Hepatic stellate cell (primary cell): ENCODE measurements around the gene KCNMB2.

Experiments
- DNase-seq: peaks from one replicate; pipeline ENCODE4 v3.0.0; 2011; ENCODE audit warnings: low spot score

The KCNMB2 gene

DNA sequence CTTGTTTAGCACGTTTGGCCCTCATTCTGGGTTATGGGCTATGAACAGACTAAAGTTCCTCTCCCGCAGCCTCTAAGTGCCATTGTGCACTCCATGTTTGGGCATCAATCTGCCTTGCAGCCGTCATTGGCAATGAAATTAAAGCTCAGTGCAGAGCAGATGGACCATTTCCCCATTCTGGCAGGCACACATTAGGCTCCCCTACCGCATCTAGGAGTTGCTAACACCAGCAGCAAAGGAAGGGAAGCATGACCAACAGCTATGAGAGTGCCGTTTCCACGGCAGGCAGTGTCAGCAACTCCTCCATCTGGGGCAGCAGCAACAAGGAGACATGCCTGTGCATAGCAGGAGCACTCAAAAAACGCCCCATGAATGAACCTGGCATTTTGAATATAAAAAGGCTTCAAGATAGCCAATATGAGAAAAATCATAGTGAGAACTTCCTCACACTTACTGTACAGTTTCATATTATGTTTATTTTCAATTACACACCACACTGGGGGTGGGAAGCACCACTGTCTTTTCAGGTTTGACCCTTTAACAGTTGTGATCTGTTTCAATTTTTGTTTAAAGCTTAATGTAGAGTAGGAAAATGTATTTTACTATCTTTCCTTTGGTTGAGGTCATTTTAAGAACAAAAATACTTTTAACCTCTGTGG, 218.7 kb downstream of the KCNMB2 start:
- no peak for DNase-seq

GRCh38 chr3:178761024-178761423, 224.8 kb downstream of the KCNMB2 start:
- DNase-seq: no peak

DNA sequence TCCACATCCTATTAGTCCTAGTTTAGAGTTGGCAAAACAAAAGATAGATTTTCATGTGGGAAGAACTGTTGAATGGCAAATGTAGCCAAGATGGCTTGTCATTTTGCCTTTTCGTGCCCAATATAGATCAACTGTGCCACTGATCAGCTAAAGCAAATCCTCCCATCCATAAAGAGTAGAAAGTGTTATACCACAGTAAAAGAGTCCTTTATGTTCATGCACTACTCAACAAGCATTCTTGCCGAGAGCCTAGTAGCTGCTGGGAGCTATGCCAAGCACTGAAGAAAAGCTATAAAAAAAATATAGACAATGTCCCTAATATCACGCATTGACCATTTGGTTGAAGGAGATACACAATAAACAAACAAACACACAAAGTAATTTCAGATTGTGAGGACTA, 225.2 kb downstream of the KCNMB2 start:
- no peak for DNase-seq

DNA sequence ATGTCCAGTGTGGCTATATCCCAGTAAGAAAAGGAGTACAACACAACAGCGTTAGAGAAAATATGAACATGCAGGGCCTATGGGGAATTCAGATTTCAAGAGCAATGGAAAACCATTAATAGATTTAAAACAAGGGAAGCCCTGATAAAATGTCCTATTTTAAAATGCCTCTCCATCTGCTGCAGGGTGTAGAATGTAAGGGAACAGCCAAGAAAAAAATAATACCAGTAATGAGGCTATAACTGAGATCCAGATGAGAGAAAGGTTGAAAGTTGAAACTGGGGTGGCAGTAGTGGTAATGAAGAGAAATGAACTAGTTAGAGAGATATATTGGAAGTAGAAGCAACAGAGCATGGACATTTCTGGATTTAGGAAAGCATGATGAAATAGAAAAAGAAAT, 226.1 kb downstream of the KCNMB2 start:
- no peak for DNase-seq

GRCh38 chr3:178765472-178765871, 229.2 kb downstream of the KCNMB2 start:
- DNase-seq: no peak

GRCh38 chr3:178767581-178767980, 231.3 kb downstream of the KCNMB2 start:
- DNase-seq: no peak

- no peak for DNase-seq
Observed at GRCh38 chr3:178768072-178768864, 232.0 kb downstream of the KCNMB2 start.

DNA sequence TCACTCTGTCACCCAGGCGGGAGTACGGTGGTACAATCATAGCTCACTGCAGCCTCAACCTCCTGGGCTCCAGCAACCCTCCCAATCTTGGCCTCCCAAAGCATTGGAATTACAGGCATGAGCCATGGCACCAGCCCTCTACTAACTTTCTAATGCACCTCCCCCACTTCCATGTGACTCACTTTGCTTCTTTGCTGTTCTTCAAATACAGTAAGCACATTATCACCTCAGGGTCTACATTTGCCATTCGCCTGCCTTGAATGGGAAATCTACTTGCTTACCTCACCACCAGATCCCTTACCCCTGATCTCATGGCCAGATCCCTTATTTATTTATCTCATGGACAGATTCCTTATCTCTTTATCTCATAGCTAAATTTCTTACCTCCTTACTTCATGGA, 235.3 kb downstream of the KCNMB2 start:
- no peak for DNase-seq

GRCh38 chr3:178772746-178773145, 236.5 kb downstream of the KCNMB2 start:
- DNase-seq: no peak

DNA sequence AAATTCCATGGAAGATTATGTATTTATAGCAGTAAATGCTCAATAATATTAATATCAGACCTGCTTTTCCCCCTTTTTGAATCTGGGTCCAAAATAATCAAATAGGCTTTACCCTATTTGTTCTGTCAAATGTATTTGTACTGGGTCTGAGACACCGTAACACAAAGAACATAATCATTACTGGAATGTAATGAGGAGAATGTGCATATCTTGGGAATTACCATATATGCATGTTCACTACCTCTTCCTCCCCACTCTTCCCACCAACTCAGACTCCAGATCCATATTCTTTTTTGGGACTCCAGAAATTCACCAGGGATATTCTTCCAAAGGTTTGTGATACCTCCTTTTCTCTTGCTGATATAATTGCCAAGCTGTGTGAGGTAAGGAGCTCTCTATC, 237.1 kb downstream of the KCNMB2 start:
- no peak for DNase-seq

DNA sequence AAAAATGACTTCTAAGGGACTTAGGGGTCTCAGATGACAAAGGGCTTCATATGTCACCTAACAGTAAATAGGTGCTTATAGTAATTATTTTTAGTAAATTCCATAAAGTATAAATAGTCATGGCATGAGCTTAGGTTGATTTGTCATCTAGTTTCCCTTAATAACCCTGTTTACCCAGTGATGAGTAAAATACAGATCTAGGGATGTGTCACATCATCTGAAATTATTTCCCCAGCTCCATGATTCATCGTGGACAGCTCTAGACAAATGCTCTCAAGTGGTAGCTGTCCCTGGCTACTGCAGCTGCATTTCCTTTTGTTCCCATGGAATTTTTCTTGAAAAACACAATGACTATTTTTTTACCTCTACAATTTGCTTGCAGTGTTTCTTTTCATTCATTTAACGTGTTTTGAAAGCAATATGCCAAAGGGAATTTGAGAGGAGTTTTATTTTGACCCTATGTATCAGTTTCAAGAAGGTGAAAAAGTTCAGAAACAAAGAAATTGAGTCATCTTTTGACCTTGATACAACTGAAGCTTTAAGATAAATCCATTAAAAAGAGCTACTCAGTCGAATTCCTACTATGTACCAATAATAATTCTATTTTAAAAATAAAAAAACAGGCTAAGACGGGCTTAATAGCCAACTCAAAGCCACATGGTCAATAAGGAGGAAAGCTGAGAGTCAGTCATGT, 241.6 kb downstream of the KCNMB2 start:
- peak; percentile 48 for DNase-seq

- DNase-seq: no peak
Observed at GRCh38 chr3:178778589-178778988, 242.4 kb downstream of the KCNMB2 start.

DNA sequence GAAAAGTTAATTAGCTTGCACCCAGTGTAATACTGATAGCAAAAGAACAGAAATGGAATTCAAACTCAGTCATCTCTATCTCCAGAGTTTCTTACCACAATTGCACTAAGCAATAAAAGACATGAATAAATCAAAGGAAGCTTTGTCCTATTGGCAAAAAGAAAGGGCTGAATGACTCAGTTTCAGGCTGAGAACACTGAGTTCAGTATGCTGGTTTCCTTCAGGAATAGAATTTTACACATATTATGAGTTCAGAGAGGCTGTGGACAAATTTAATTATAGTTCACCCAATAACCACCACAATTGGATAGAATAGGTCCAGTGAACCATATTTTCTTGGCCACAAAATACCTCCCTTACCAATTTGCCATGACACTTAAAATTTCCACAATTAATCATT, 249.7 kb downstream of the KCNMB2 start:
- DNase-seq: no peak

GRCh38 chr3:178787960-178788359, 251.7 kb downstream of the KCNMB2 start:
- no peak for DNase-seq

DNA sequence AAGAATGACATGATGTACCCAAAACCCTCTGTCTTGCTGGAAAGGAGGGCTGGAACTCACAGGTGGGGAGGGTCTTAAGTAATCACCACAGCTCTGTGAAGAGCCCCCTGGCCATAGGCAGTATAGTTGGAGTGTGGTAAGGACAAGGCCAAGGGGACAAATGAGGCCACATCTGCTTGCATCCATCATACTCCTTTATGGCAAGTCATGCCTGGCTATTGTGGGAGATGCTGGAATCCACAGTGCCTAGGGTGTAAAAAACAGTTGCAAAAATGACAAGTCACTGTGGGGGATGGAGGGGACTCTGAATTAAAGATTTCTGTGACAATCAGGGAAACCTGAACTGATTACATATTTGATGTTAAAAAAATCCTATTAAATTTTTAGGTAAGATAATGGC, 258.5 kb downstream of the KCNMB2 start:
- DNase-seq: no peak

DNA sequence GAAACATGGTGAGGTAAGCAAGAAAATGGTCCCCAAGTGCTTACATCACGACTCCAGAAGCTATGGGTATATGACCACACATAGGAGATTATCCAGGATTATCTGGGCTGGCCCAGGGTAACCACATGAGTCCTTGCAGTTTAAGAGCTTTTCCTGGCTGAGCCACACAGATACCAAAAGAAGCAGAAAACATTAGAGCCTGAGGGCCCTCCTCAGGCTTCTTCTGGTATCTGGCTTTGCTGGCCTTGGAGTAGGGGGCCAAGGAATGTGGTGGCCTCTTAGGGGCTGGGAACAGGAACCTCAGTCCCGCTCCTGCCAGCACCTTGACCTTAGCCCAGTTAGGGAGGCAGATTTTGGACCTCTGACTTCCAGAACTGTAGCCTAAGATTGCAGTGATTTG, 259.1 kb downstream of the KCNMB2 start:
- DNase-seq: no peak

GRCh38 chr3:178802259-178802658, 266.0 kb downstream of the KCNMB2 start:
- DNase-seq: no peak

DNA sequence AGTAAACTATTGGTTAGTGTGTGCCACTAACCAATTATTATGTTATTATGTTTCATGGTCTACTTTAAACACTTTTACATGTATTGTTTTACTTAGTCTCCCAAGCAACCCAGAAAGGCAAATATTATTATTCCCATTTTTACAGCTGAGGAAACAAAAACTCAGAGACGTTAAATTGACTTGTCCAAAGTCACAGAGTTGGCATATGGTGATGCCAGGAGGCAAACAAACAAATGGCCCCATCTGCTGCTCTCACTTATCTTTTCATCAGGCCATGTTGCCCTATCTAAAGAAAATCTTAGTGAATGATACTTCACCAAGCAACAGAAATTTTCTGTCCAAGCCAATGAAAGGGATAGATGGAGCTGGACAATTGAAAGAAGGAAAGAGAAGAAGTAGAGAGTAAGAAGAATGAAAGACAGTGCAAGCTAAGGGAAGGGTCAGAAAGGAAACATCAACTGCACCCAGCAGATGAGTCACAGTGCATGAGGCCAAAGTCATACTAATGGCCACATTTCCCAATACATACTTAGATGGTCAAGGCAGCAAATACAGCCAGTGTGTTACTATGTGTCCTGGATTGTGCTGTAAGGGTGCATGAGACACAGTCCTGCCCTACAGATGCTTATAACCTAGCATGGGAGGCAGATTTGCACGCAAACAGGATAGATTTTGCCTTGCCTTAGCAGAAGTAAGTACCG, 266.9 kb downstream of the KCNMB2 start:
- no peak for DNase-seq

- DNase-seq: no peak
Observed at GRCh38 chr3:178804606-178805005, 268.4 kb downstream of the KCNMB2 start.

DNA sequence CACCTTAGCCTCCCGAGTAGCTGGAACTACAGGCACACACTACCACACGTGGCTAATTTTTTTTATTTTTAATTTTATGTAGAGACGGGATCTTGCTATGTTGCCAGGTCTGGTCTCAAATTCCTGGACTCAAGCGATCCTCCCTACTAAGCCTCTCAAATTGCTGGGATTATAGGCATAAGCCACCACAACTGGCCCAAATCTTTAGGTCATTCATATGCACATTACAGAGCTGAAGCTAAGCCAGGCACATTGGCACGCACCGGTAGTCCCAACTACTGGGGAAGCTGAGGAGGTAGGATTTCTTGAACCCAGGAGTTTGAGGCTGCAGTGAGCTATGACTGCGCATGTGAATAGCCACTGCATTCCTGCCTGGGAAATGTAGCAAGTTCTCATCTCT, 269.5 kb downstream of the KCNMB2 start:
- no peak for DNase-seq

DNA sequence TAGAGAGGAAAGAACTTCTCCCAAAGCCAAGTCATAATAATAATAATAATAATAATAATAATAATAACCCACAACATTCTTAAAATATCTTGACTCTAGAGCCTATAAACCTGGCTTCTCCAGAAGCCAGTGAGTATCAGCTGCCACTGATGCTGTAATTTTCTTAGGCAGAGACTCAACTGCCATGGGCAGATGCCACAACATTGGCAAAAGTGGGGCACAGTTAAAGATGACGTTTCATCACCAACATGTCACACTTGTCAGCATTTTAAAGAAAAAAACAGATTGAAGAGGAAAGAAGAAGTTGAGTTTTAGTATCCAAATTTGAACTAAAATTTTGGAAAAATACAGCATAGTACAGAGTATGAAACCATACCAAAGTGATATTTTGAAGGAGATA, 270.4 kb downstream of the KCNMB2 start:
- DNase-seq: no peak

DNA sequence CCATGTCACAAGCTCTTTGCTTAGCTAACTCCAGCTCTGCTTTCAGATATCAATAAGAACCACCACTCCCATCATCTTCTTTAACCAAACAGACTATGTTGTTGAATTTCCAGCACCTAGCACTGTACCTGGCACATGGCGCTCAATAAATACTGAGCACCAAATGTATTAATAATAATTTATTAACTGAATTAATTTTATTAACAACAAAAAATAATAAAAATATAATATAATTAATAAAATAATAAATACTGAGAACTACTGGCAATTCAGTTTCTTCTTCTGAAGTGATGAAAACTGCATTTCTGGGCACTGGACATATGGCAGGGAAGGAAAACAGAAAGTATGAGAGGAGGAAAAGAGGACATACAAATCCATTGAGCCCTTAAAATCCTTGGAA, 271.5 kb downstream of the KCNMB2 start:
- DNase-seq: no peak

DNA sequence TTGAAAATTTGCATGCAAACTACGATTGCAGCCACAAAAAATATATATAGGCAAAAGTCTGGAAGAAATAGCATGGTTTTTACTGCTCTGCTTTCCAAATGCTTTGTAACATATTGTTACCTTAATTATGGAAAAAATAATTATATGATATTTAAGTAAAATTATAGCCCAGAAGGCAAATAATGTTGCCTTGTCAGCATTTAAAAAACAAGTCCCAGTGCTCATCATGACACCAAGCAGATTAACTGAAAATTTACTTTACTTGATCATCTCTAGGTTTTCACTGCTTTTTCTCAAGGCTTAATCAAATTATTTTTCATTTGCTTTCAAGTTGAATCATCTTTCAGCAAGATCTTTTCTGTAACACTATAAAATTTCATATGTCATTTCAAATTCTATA, 272.5 kb downstream of the KCNMB2 start:
- DNase-seq: no peak
